GM12878 (cell line): ENCODE data around the gene SLC49A4. TPM values are rescaled to one million over a fixed set of nuclear protein-coding genes. Genes with fewer than 3 reads are reported as not detected.

Experiments
- ASH2L ChIP-seq: fragments of 300-600, 200-600 bp; sonication (generic); IDR thresholded peaks from 2 replicates; pipeline ENCODE4 v1.6.1; 2017; ENCODE audit warnings: low read depth, mild to moderate bottlenecking, borderline replicate concordance
- ATF3 ChIP-seq: IDR thresholded peaks from 2 replicates; pipeline ENCODE4 v1.6.1; 2011; ENCODE audit warnings: low read depth, mild to moderate bottlenecking, low read length, moderate library complexity, borderline replicate concordance; ENCODE audit errors: extremely low read depth
- BCL11A ChIP-seq: IDR thresholded peaks from 2 replicates; pipeline ENCODE4 v1.6.1; 2011; ENCODE audit warnings: low read depth, low read length
- BCLAF1 ChIP-seq: fragments of 450-650 bp; IDR thresholded peaks from 2 replicates; pipeline ENCODE4 v1.6.1; 2017; ENCODE audit warnings: antibody characterized with exemption, mild to moderate bottlenecking, moderate library complexity
- CBFB ChIP-seq: IDR thresholded peaks from 2 replicates; pipeline ENCODE4 v1.6.1; 2016; ENCODE audit warnings: antibody characterized with exemption, low read depth
- CHD1 ChIP-seq: IDR thresholded peaks from 2 replicates; pipeline ENCODE4 v1.6.1; 2012; ENCODE audit warnings: low read depth, low read length, improper control_type of control experiment
- EGR1 ChIP-seq, 2 experiments: IDR thresholded peaks; 1 replicate in 1 of 2; 2 replicates in 1 of 2; pipeline ENCODE4 v1.6.1; 2011 to 2012; ENCODE audit warnings: low read depth in 2 of 2, low read length in 2 of 2, borderline replicate concordance in 1 of 2, mild to moderate bottlenecking in 1 of 2, moderate library complexity in 1 of 2
- FOXM1 ChIP-seq: IDR thresholded peaks from 2 replicates; pipeline ENCODE4 v1.6.1; 2012; ENCODE audit warnings: low read depth, mild to moderate bottlenecking, inconsistent platforms, low read length, moderate library complexity
- HDGF ChIP-seq: fragments of 450-650 bp; IDR thresholded peaks from 2 replicates; pipeline ENCODE4 v1.6.1; 2016; ENCODE audit warnings: antibody characterized with exemption
- NFYB ChIP-seq: IDR thresholded peaks from 2 replicates; pipeline ENCODE4 v1.6.1; 2011; ENCODE audit warnings: low read depth, mild to moderate bottlenecking, low read length, improper control_type of control experiment, moderate library complexity; ENCODE audit not compliant: insufficient read depth
- RAD21 ChIP-seq: IDR thresholded peaks from 2 replicates; pipeline ENCODE4 v1.6.1; 2011; ENCODE audit warnings: mild to moderate bottlenecking, low read depth, low read length, moderate library complexity; ENCODE audit not compliant: insufficient read depth
- RAD51 ChIP-seq: fragments of 450-650 bp; IDR thresholded peaks from 2 replicates; pipeline ENCODE4 v1.6.1; 2016; ENCODE audit warnings: moderate library complexity, mild to moderate bottlenecking, inconsistent platforms
- RUNX3 ChIP-seq: IDR thresholded peaks from 2 replicates; pipeline ENCODE4 v1.6.1; 2012; ENCODE audit warnings: low read length, inconsistent platforms
- SMAD1 ChIP-seq: fragments of 450-650 bp; IDR thresholded peaks from 2 replicates; pipeline ENCODE4 v1.6.1; 2018; ENCODE audit warnings: mild to moderate bottlenecking, low read depth; ENCODE audit not compliant: partially characterized antibody
- SREBF2 ChIP-seq: IDR thresholded peaks from 2 replicates; pipeline ENCODE4 v1.6.1; 2012; ENCODE audit warnings: mild to moderate bottlenecking, low read length
- TBL1XR1 ChIP-seq: IDR thresholded peaks from 2 replicates; pipeline ENCODE4 v1.6.1; 2012; ENCODE audit warnings: low read depth, low read length, improper control_type of control experiment
- ZBTB33 ChIP-seq: fragments of 450-650 bp; IDR thresholded peaks from 2 replicates; pipeline ENCODE4 v1.6.1; 2017; ENCODE audit warnings: mild to moderate bottlenecking
- ZNF217 ChIP-seq: fragments of 450-650 bp; IDR thresholded peaks from 2 replicates; pipeline ENCODE4 v1.6.1; 2017; ENCODE audit warnings: antibody characterized with exemption, mild to moderate bottlenecking
- ZNF384 ChIP-seq: IDR thresholded peaks from 2 replicates; pipeline ENCODE4 v1.6.1; 2012; ENCODE audit warnings: low read depth, mild to moderate bottlenecking, low read length, improper control_type of control experiment, borderline replicate concordance
- polyA plus RNA-seq, 11 experiments: library from polyadenylated mRNA; depleted of rRNA in 4 of 11; unstranded in 6 of 11; stranded (reverse) in 5 of 11; fragments of >200 nt; fragmentation: Nextera tagmentation in 4 of 11; fragmentation: Illumina TruSeq in 1 of 11; extraction: Ambion mirVana in 4 of 11; extraction: Trizol in 1 of 11; gene quantifications; 1 replicate in 1 of 11; 2 replicates in 10 of 11; pipeline versions ENCODE4 v1.2.1 to v1.2.3, GENCODE V29; 2011 to 2016; ENCODE audit warnings: inconsistent platforms in 2 of 11, missing spikeins in 2 of 11, low read depth in 1 of 11
- total RNA-seq, 4 experiments: library from RNA; depleted of rRNA in 3 of 4; stranded (reverse); fragments of >200 nt in 3 of 4; fragmentation: Illumina TruSeq in 1 of 4; extraction: Trizol in 1 of 4; gene quantifications; 2 replicates each; pipeline versions ENCODE4 v1.2.1 to v1.2.3, GENCODE V29; 2013 to 2021

SLC49A4 gene
- total and polyA plus RNA-seq, 10 of the 15 experiments (the other 5 are each of a cell fraction or from before 2014, with no cell fraction given), result 0.48 to 2.2 (median 1.4) TPM

GRCh38 chr3:122773944-122774509, 20.8 kb upstream of the SLC49A4 start (continued):
- TF ChIP-seq BCLAF1, result no peak
- no peak for TF ChIP-seq RAD21
- no peak for TF ChIP-seq BCL11A
- peak; percentile 51; the same call in 1 of the 2 replicates for TF ChIP-seq ZNF217
- TF ChIP-seq ZNF384, result no peak
- TF ChIP-seq HDGF, result no peak
- no peak for TF ChIP-seq NFYB
- no peak for TF ChIP-seq FOXM1
- TF ChIP-seq ASH2L, result no peak
- TF ChIP-seq RAD51, result peak; percentile 52
- TF ChIP-seq EGR1 (IDR thresholded peaks at IDR 0.05; ENCODE audit: borderline replicate concordance in 1 of 2, low read depth in 2 of 2, low read length in 2 of 2), result no peak
- TF ChIP-seq ZBTB33, result no peak
- no peak for TF ChIP-seq TBL1XR1
- TF ChIP-seq ATF3, result no peak
- TF ChIP-seq RUNX3, result no peak; the same call in 1 of the 2 replicates
- no peak for TF ChIP-seq CHD1
- TF ChIP-seq SREBF2, result no peak
- no peak for TF ChIP-seq CBFB
- TF ChIP-seq SMAD1, result no peak
